A673 (cell line): ENCODE data around the gene IGF1R. TPM values are rescaled to one million over a fixed set of nuclear protein-coding genes. Genes with fewer than 3 reads are reported as not detected.

Source experiments
- BruUV-seq: library from RNA; stranded (reverse); fragments of 400-500 nt; replicated peaks from 2 replicates; lab custom pipeline; 2021; lab: Mats Ljungman, UMichigan
- CTCF ChIA-PET: fragments of 300-600 bp; sonication (Branson Sonifier 250); formaldehyde crosslinking; loops from one replicate; lab custom pipeline; 2022; ENCODE audit warnings: antibody characterized with exemption; lab: Charles Lee
- POLR2A ChIA-PET: fragments of 300-600 bp; sonication (Branson Sonifier 250); formaldehyde crosslinking; loops from one replicate; lab custom pipeline; 2022; ENCODE audit warnings: antibody characterized with exemption; ENCODE audit not compliant: low non-redundant PET; lab: Charles Lee
- DNase-seq: peaks from one replicate; pipeline ENCODE4 v3.0.0-alpha.2; 2015; ENCODE audit warnings: low spot score
- H3K27ac ChIP-seq: fragments of 200-600 bp; sonication (generic); 2 replicates; pipeline ENCODE4 v1.5.1; 2016; ENCODE audit warnings: mixed run types, low read depth, mild to moderate bottlenecking, mixed read lengths, antibody characterized with exemption, low read length; ENCODE audit not compliant: poor library complexity, severe bottlenecking
- H3K27me3 ChIP-seq: fragments of 200-600 bp; sonication (generic); replicated peaks from 2 replicates; pipeline ENCODE4 v1.6.1; 2017; ENCODE audit warnings: mixed run types, low read depth, mild to moderate bottlenecking, mixed read lengths, antibody characterized with exemption, low read length; ENCODE audit not compliant: insufficient read depth, poor library complexity
- H3K36me3 ChIP-seq: fragments of 200-600 bp; sonication (generic); 2 replicates; pipeline ENCODE4 v1.6.1; 2016; ENCODE audit warnings: mixed run types, mild to moderate bottlenecking, mixed read lengths, antibody characterized with exemption, low read length; ENCODE audit not compliant: insufficient read depth, poor library complexity, severe bottlenecking
- H3K4me1 ChIP-seq: fragments of 200-600 bp; sonication (generic); 2 replicates; pipeline ENCODE4 v1.6.1; 2017; ENCODE audit warnings: mixed run types, mild to moderate bottlenecking, mixed read lengths, antibody characterized with exemption, low read length; ENCODE audit not compliant: insufficient read depth, poor library complexity, severe bottlenecking
- H3K4me3 ChIP-seq: fragments of 200-600 bp; sonication (generic); 2 replicates; pipeline ENCODE4 v1.5.1; 2016; ENCODE audit warnings: low read depth, mixed run types, mild to moderate bottlenecking, mixed read lengths, low read length; ENCODE audit not compliant: poor library complexity, severe bottlenecking
- H3K9me3 ChIP-seq: fragments of 200-600 bp; sonication (generic); 2 replicates; pipeline ENCODE4 v1.6.1; 2016; ENCODE audit warnings: mixed run types, low read depth, mild to moderate bottlenecking, mixed read lengths, antibody characterized with exemption, low read length; ENCODE audit not compliant: poor library complexity, severe bottlenecking
- CTCF ChIP-seq: fragments of 300-800, 200-600 bp; sonication (generic); conservative IDR thresholded peaks from 2 replicates; pipeline ENCODE4 v1.5.1; 2017; ENCODE audit warnings: low read depth, mild to moderate bottlenecking, antibody characterized with exemption, low read length, moderate library complexity, mixed read lengths
- EZH2 ChIP-seq: fragments of 200-600 bp; sonication (generic); IDR thresholded peaks from 2 replicates; pipeline ENCODE4 v1.6.1; 2017; ENCODE audit warnings: borderline replicate concordance, low read depth, mild to moderate bottlenecking, mixed read lengths, antibody characterized with exemption, low read length; ENCODE audit not compliant: poor library complexity, severe bottlenecking
- intact Hi-C: fragments of 100-400 bp; cut with micrococcal nuclease; formaldehyde crosslinking; loops from one replicate; pipeline ENCODE4 v1.10.0; 2022; ENCODE audit not compliant: unreplicated experiment
- total RNA-seq: library from RNA; stranded (reverse); gene quantifications from 2 replicates; pipeline ENCODE4 v1.2.3, GENCODE V29; 2021

IGF1R gene
- total RNA-seq, 1 experiment from 2014 or later = 34.9 TPM

DNA sequence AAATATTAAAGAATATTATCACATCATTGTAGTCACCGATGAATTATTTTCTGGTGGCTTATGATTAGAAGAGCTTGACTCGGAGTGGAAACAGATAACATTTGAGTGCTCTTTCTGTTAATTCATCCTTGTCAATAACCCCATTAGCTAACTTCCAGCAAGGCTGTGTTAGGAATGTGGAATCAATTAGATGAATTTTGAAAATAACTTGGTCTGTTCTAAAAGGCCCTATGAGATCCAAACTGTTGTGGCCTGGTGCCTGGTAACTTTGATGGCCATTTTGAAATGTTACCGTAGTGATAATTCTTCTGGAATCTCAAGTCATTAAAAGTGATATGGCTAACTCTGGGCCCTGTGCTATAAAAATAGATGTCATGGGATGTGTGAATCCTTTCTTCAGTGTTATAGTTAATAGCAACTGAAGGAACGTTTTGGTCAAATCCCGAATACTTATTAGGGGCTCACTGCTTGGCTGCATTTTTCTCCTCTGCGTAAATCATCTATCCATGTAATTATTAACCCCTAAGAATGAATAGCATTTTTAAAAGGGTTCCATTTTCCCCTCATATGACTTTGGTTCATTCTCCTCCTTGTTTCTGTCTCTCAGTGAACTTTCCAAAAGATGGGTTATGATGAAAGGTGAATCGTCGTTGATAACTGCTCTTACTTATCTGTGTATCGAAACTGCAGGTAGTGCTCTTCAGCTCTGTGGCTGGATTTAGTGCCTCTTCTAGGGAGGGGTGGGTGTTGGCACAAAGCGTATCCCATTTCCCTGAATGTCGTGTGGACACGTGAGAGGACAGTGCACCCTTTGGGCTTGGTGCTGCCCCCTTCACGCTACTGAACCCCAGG is 82.7 kb downstream of the IGF1R start:
- no peak for DNase-seq
- ChIA-PET CTCF (interaction anchor here (0.5 kb wide), 1 partner anchor 113 kb away, joined by 5 read pairs; no protein-coding TSS in a partner anchor), POLR2A (no interaction called here)
- TF ChIP-seq CTCF (no peak), EZH2 (no peak)
- no peaks in the 10 kb centered on the region for H3K36me3 ChIP-seq
- H3K9me3 ChIP-seq = no peaks in the 10 kb centered on the region
- intact Hi-C loops = no loop called here
- no TSS peak for BruUV-seq
- H3K4me1 ChIP-seq = peaks cover 47% of the 10 kb centered on the region
- no peak overlapping the region for H3K4me3 ChIP-seq
- H3K27ac ChIP-seq = no peak overlapping the region
- H3K27me3 ChIP-seq = no peaks in the 10 kb centered on the region

- Histone ChIP-seq H3K36me3 (no peaks in the 10 kb centered on the region), H3K27ac (no peak overlapping the region), H3K27me3 (no peaks in the 10 kb centered on the region), H3K4me1 (peaks cover 55% of the 10 kb centered on the region), H3K9me3 (no peaks in the 10 kb centered on the region), H3K4me3 (no peak overlapping the region)
- TF ChIP-seq EZH2 (no peak), CTCF (no peak)
- DNase-seq = no peak
- ChIA-PET POLR2A (no interaction called here), CTCF (interaction anchor here (0.5 kb wide), 1 partner anchor 112 kb away, joined by 5 read pairs; no protein-coding TSS in a partner anchor)
- no TSS peak for BruUV-seq
- intact Hi-C loops = no loop called here
Observed at GRCh38 chr15:98731712-98732450, 83.5 kb downstream of the IGF1R start.

GRCh38 chr15:98733098-98733497 is 84.8 kb downstream of the IGF1R start:
- no TSS peak for BruUV-seq
- H3K27me3 ChIP-seq = no peaks in the 10 kb centered on the region
- H3K9me3 ChIP-seq = no peaks in the 10 kb centered on the region
- no peak for TF ChIP-seq EZH2
- TF ChIP-seq CTCF = no peak
- H3K4me1 ChIP-seq = peaks cover 51% of the 10 kb centered on the region
- intact Hi-C loops = no loop called here
- ChIA-PET CTCF (no interaction called here), POLR2A (no interaction called here)
- H3K27ac ChIP-seq = no peak overlapping the region
- no peak for DNase-seq
- no peak overlapping the region for H3K4me3 ChIP-seq
- no peaks in the 10 kb centered on the region for H3K36me3 ChIP-seq
